IMR-90 (cell line): ENCODE results near the gene GPR107. TPM values are rescaled to one million over a fixed set of nuclear protein-coding genes. Genes with fewer than 3 reads are reported as not detected.
"Not testable (repeated sequence)": the region's sequence is repeated elsewhere in the genome, so short reads cannot be mapped to it uniquely, and the experiment has no call there.

Experiments used
- ATAC-seq: fragments of 200-7000 bp; cut with Tn5 transposase; 2 replicates; pipeline ENCODE4 v1.9.1; 2020; ENCODE audit warnings: low read depth, mild to moderate bottlenecking, moderate library complexity
- BruUV-seq: library from RNA; stranded (reverse); fragments of 400-500 nt; replicated peaks from 2 replicates; lab custom pipeline; 2021; lab: Mats Ljungman, UMichigan
- CTCF ChIA-PET: fragments of 300-600 bp; formaldehyde crosslinking; extraction: SDS; loops from one replicate; lab custom pipeline; 2021; ENCODE audit warnings: antibody characterized with exemption; lab: Yijun Ruan, JAX
- POLR2A ChIA-PET: fragments of 300-600 bp; sonication (Branson Sonifier 250); formaldehyde crosslinking; loops from one replicate; lab custom pipeline; 2022; ENCODE audit warnings: antibody characterized with exemption; ENCODE audit not compliant: unreplicated experiment; lab: Charles Lee
- DNase-seq: peaks from one replicate; pipeline ENCODE4 v3.0.0; 2013
- H2AFZ ChIP-seq: replicated peaks from 2 replicates; pipeline ENCODE3; 2013; ENCODE audit warnings: low read length, mild to moderate bottlenecking; ENCODE audit not compliant: poor library complexity
- H2AK5ac ChIP-seq: 2 replicates; pipeline ENCODE4 v1.6.1; 2013; ENCODE audit warnings: low read depth, low read length, inconsistent platforms
- H2AK9ac ChIP-seq: replicated peaks from 2 replicates; pipeline ENCODE3; 2013; ENCODE audit warnings: mild to moderate bottlenecking, low read depth, low read length, moderate library complexity; ENCODE audit not compliant: poor library complexity
- H2BK120ac ChIP-seq: 2 replicates; pipeline ENCODE4 v1.6.1; 2013; ENCODE audit warnings: low read depth, low read length, inconsistent platforms
- H2BK15ac ChIP-seq: 3 replicates; pipeline ENCODE4 v1.6.1; 2013; ENCODE audit warnings: low read depth, low read length, inconsistent platforms
- H2BK20ac ChIP-seq: 2 replicates; pipeline ENCODE4 v1.6.1; 2013; ENCODE audit warnings: low read depth, mild to moderate bottlenecking, inconsistent platforms, low read length, moderate library complexity
- H2BK5ac ChIP-seq: 2 replicates; pipeline ENCODE4 v1.6.1; 2013; ENCODE audit warnings: mild to moderate bottlenecking, low read depth, low read length, inconsistent platforms; ENCODE audit not compliant: poor library complexity, severe bottlenecking
- H3K14ac ChIP-seq: replicated peaks from 2 replicates; pipeline ENCODE4 v1.6.1; 2013; ENCODE audit warnings: low read depth, low read length, inconsistent platforms
- H3K18ac ChIP-seq: 2 replicates; pipeline ENCODE4 v1.6.1; 2013; ENCODE audit warnings: low read depth, low read length, control low read depth
- H3K23ac ChIP-seq: 2 replicates; pipeline ENCODE4 v1.6.1; 2013; ENCODE audit warnings: low read depth, low read length, inconsistent platforms
- H3K27ac ChIP-seq: 2 replicates; pipeline ENCODE4 v1.5.1; 2013; ENCODE audit warnings: mild to moderate bottlenecking, control low read depth, low read length; ENCODE audit not compliant: insufficient read depth
- H3K27me3 ChIP-seq: 2 replicates; pipeline ENCODE4 v1.6.1; 2013; ENCODE audit warnings: low read length; ENCODE audit not compliant: control insufficient read depth, insufficient read depth
- H3K36me3 ChIP-seq: 2 replicates; pipeline ENCODE4 v1.6.1; 2013; ENCODE audit warnings: low read length, mixed read lengths; ENCODE audit not compliant: control insufficient read depth, insufficient read depth
- H3K4ac ChIP-seq: 2 replicates; pipeline ENCODE4 v1.6.1; 2013; ENCODE audit warnings: low read depth, low read length, inconsistent platforms
- H3K4me1 ChIP-seq: 2 replicates; pipeline ENCODE4 v1.6.1; 2013; ENCODE audit warnings: low read length, mixed read lengths; ENCODE audit not compliant: control insufficient read depth, insufficient read depth
- H3K4me2 ChIP-seq: 2 replicates; pipeline ENCODE4 v1.6.1; 2013; ENCODE audit warnings: low read depth, mild to moderate bottlenecking, control low read depth, low read length, moderate library complexity
- H3K4me3 ChIP-seq: 2 replicates; pipeline ENCODE4 v1.5.1; 2013; ENCODE audit warnings: low read depth, mild to moderate bottlenecking, control low read depth, low read length, moderate library complexity; ENCODE audit not compliant: insufficient read depth
- H3K56ac ChIP-seq: 2 replicates; pipeline ENCODE4 v1.6.1; 2013; ENCODE audit warnings: low read length, inconsistent platforms; ENCODE audit not compliant: insufficient read depth; ENCODE audit errors: extremely low read depth
- H3K79me1 ChIP-seq, 2 experiments: 2 replicates each; pipeline ENCODE4 v1.6.1; 2013; ENCODE audit warnings: low read length in 2 of 2, inconsistent platforms in 1 of 2, low read depth in 1 of 2
- H3K9ac ChIP-seq: 2 replicates; pipeline ENCODE4 v1.6.1; 2013; ENCODE audit warnings: low read depth, low read length, control low read depth
- H3K9me1 ChIP-seq: 2 replicates; pipeline ENCODE4 v1.6.1; 2013; ENCODE audit warnings: low read length, inconsistent platforms; ENCODE audit not compliant: insufficient read depth
- H3K9me3 ChIP-seq: 2 replicates; pipeline ENCODE4 v1.6.1; 2013; ENCODE audit warnings: low read length; ENCODE audit not compliant: control insufficient read depth, insufficient read depth
- H4K20me1 ChIP-seq: 2 replicates; pipeline ENCODE4 v1.6.1; 2013; ENCODE audit warnings: low read length, inconsistent platforms; ENCODE audit not compliant: insufficient read depth
- H4K5ac ChIP-seq: 2 replicates; pipeline ENCODE4 v1.6.1; 2013; ENCODE audit warnings: mild to moderate bottlenecking, low read depth, low read length, control low read depth
- H4K8ac ChIP-seq, 2 experiments: 2 replicates each; pipeline ENCODE4 v1.6.1; 2013; ENCODE audit warnings: low read depth in 2 of 2, low read length in 2 of 2, control low read depth in 1 of 2, inconsistent platforms in 1 of 2
- H4K91ac ChIP-seq: 2 replicates; pipeline ENCODE4 v1.6.1; 2013; ENCODE audit warnings: low read depth, low read length, inconsistent platforms; ENCODE audit not compliant: insufficient read depth
- WGBS, 2 experiments: methylation state at CpG; one replicate each; pipeline versions ENCODE4 v1.1.5 to v1.1.7; 2013; ENCODE audit warnings: missing lambda C conversion rate in 2 of 2; ENCODE audit not compliant: insufficient read length in 1 of 2; ENCODE audit errors: extremely low coverage in 2 of 2; 5-methylcytosine and 5-hydroxymethylcytosine counted together
- dilution Hi-C: fragments of 300-500 bp; cut with HindIII; formaldehyde crosslinking; loops from one replicate; pipeline ENCODE4 v1.14.3; 2018; ENCODE audit warnings: low sequenced_read_pairs; ENCODE audit not compliant: unreplicated experiment
- in situ Hi-C: fragments of 300-500 bp; cut with MboI; formaldehyde crosslinking; loops from 3 replicates; pipeline ENCODE4 v1.14.3; 2019; ENCODE audit warnings: low sequenced_read_pairs, inconsistent platforms, mixed read lengths
- intact Hi-C: fragments of 100-400 bp; cut with micrococcal nuclease; formaldehyde crosslinking; loops from 2 replicates; pipeline ENCODE4 v1.10.0; 2022
- polyA plus RNA-seq, 3 experiments: library from polyadenylated mRNA; depleted of rRNA; stranded (reverse); fragments of >200 nt; gene quantifications; 2 replicates each; pipeline ENCODE4 v1.2.3, GENCODE V29; 2012; ENCODE audit warnings: low replicate concordance in 1 of 3
- total RNA-seq: library from RNA; depleted of rRNA; stranded (reverse); fragments of >200 nt; gene quantifications from 2 replicates; pipeline ENCODE4 v1.2.3, GENCODE V29; 2012

The GPR107 gene
- total and polyA plus RNA-seq, 2 of the 4 experiments (the other 2 are of a cell fraction): 16.7 to 21.6 TPM

DNA sequence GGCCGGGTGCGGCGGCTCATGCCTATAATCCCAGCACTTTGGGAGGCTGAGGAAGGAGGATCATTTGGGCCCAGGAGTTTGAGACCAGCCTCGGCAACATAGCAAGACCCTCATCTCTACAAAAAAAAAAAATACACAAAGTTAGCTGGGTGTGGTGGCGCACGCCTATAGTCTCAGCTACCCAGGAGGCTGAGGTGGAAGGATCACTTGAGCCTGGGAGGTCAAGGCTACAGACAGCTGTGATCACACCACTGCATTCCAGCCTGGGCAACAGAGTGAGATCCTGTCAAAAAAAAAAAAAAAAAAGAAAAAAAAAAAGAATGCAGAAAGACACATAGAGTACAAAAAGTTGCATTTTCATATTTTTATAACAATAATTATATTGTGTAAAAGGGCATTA lies 46.8 kb upstream of the GPR107 start:
- in situ Hi-C loops, ATAC-seq, H3K9me1 ChIP-seq, BruUV-seq, POLR2A ChIA-PET, H4K8ac ChIP-seq, H3K27me3 ChIP-seq, H3K79me1 ChIP-seq, H2BK20ac ChIP-seq, H3K36me3 ChIP-seq, DNase-seq, H4K20me1 ChIP-seq, intact Hi-C loops, H2BK5ac ChIP-seq, H3K4me2 ChIP-seq, H3K14ac ChIP-seq, dilution Hi-C loops, H3K18ac ChIP-seq, H3K9me3 ChIP-seq, H2AK9ac ChIP-seq, H3K9ac ChIP-seq, H3K23ac ChIP-seq, H3K4me1 ChIP-seq, H4K5ac ChIP-seq, H4K91ac ChIP-seq, H3K27ac ChIP-seq, H3K56ac ChIP-seq, H3K4me3 ChIP-seq, H3K4ac ChIP-seq, H2AFZ ChIP-seq, H2BK15ac ChIP-seq, H2BK120ac ChIP-seq, H2AK5ac ChIP-seq: not testable (repeated sequence)
- no CpG with 5 or more reads among the region's 6 CpGs for WGBS, 2 experiments
- CTCF ChIA-PET: interaction anchor here (0.5 kb wide), 1 partner anchor 52 kb away, joined by 3 read pairs; no protein-coding TSS in a partner anchor
